HEK293 (cell line): ENCODE data around the gene FBL.

Experiments
- CTCF ChIA-PET: fragments of 350-600 bp; formaldehyde crosslinking; extraction: SDS; loops from one replicate; lab custom pipeline; 2021; ENCODE audit warnings: antibody characterized with exemption; lab: Yijun Ruan, JAX
- POLR2A ChIA-PET: fragments of 300-600 bp; formaldehyde crosslinking; extraction: SDS; loops from one replicate; lab custom pipeline; 2020; ENCODE audit warnings: antibody characterized with exemption, inconsistent platforms; lab: Yijun Ruan, JAX
- H3K27ac ChIP-seq: fragments of 200-500 bp; sonication (Bioruptor generic); 2 replicates; pipeline ENCODE4 v1.5.1; 2014; ENCODE audit warnings: low read depth, low read length, control low read depth, inconsistent platforms; ENCODE audit errors: extremely low read depth
- H3K36me3 ChIP-seq, 2 experiments: fragments of 200-500 bp in 1 of 2; sonication (Bioruptor generic) in 1 of 2; 1 replicate in 1 of 2; 2 replicates in 1 of 2; pipeline ENCODE4 v1.5.1; 2014 to 2017; ENCODE audit warnings: inconsistent platforms in 2 of 2, low read length in 2 of 2; ENCODE audit not compliant: control insufficient read depth in 2 of 2, insufficient read depth in 1 of 2
- H3K4me1 ChIP-seq: fragments of 200-500 bp; sonication (Bioruptor generic); 2 replicates; pipeline ENCODE4 v1.5.1; 2014; ENCODE audit warnings: mild to moderate bottlenecking, low read length, inconsistent platforms; ENCODE audit not compliant: control insufficient read depth, insufficient read depth
- H3K4me3 ChIP-seq: 2 replicates; pipeline ENCODE4 v1.5.1; 2011; ENCODE audit warnings: low read depth, mild to moderate bottlenecking, control low read depth, low read length, moderate library complexity
- H3K9me3 ChIP-seq: fragments of 200-500 bp; sonication (Bioruptor generic); 2 replicates; pipeline ENCODE4 v1.5.1; 2014; ENCODE audit warnings: low read depth, low read length, inconsistent platforms; ENCODE audit not compliant: control insufficient read depth, insufficient read depth
- EGR2 ChIP-seq: fragments of 450-650 bp; formaldehyde crosslinking; IDR thresholded peaks from 2 replicates; pipeline ENCODE4 v1.5.1; 2016; ENCODE audit warnings: low read depth, missing biosample characterization, missing genetic modification characterization
- ELK4 ChIP-seq: IDR thresholded peaks from 2 replicates; pipeline ENCODE4 v1.6.1; 2011; ENCODE audit warnings: mild to moderate bottlenecking, low read depth, low read length, borderline replicate concordance
- REPIN1 ChIP-seq: fragments of 450-650 bp; formaldehyde crosslinking; IDR thresholded peaks from 2 replicates; pipeline ENCODE4 v1.5.1; 2017; ENCODE audit warnings: missing biosample characterization, missing genetic modification characterization, low read depth
- REST ChIP-seq: fragments of 450-650 bp; formaldehyde crosslinking; IDR thresholded peaks from 2 replicates; pipeline ENCODE4 v1.5.1; 2016; ENCODE audit warnings: missing biosample characterization, missing genetic modification characterization
- SCRT1 ChIP-seq: fragments of 450-650 bp; formaldehyde crosslinking; IDR thresholded peaks from 2 replicates; pipeline ENCODE4 v1.5.1; 2016; ENCODE audit warnings: missing biosample characterization, missing genetic modification characterization, borderline replicate concordance
- SCRT2 ChIP-seq: fragments of 450-650 bp; formaldehyde crosslinking; IDR thresholded peaks from 2 replicates; pipeline ENCODE4 v1.5.1; 2016; ENCODE audit warnings: missing biosample characterization, missing genetic modification characterization
- ZNF114 ChIP-seq: fragments of 450-650 bp; formaldehyde crosslinking; IDR thresholded peaks from 2 replicates; pipeline ENCODE4 v1.5.0; 2017; ENCODE audit warnings: missing biosample characterization, missing genetic modification characterization
- ZNF18 ChIP-seq: fragments of 450-650 bp; formaldehyde crosslinking; IDR thresholded peaks from 2 replicates; pipeline ENCODE4 v1.5.1; 2016; ENCODE audit warnings: missing biosample characterization, missing genetic modification characterization
- ZNF214 ChIP-seq: fragments of 450-650 bp; formaldehyde crosslinking; IDR thresholded peaks from 2 replicates; pipeline ENCODE4 v1.5.1; 2017; ENCODE audit warnings: missing biosample characterization, mild to moderate bottlenecking, missing genetic modification characterization, borderline replicate concordance
- ZNF26 ChIP-seq: fragments of 450-650 bp; formaldehyde crosslinking; IDR thresholded peaks from 2 replicates; pipeline ENCODE4 v1.5.1; 2016; ENCODE audit warnings: missing biosample characterization, missing genetic modification characterization
- ZNF571 ChIP-seq: fragments of 450-650 bp; formaldehyde crosslinking; IDR thresholded peaks from 2 replicates; pipeline ENCODE4 v1.5.0; 2017; ENCODE audit warnings: missing biosample characterization, missing genetic modification characterization
- ZNF639 ChIP-seq: fragments of 450-650 bp; formaldehyde crosslinking; IDR thresholded peaks from 2 replicates; pipeline ENCODE4 v1.5.1; 2016; ENCODE audit warnings: missing biosample characterization, missing genetic modification characterization
- ZNF660 ChIP-seq: fragments of 450-650 bp; IDR thresholded peaks from 2 replicates; pipeline ENCODE4 v1.5.1; 2018; ENCODE audit warnings: missing biosample characterization, mild to moderate bottlenecking, missing genetic modification characterization

FBL gene

GRCh38 chr19:39852882-39853281 lies 6.7 kb upstream of the FBL start:
- POLR2A ChIA-PET, result interaction anchor here (0.7 kb wide), 1 partner anchor 70 kb away, joined by 3 read pairs; no protein-coding TSS in a partner anchor
- Histone ChIP-seq H3K27ac (no peak overlapping the region), H3K9me3 (no peaks in the 10 kb centered on the region), H3K4me3 (no peak overlapping the region), H3K36me3 (no peaks in the 10 kb centered on the region; a peak in 1 of 3 replicates), H3K4me1 (no peaks in the 10 kb centered on the region)
- TF ChIP-seq REST (tag by site-specific recombination), result no peak
- TF ChIP-seq ZNF114 (tag by site-specific recombination), result no peak
- TF ChIP-seq REPIN1 (tag by site-specific recombination), result no peak
- no peak for TF ChIP-seq ZNF571 (tag by site-specific recombination)
- no peak for TF ChIP-seq ZNF26 (tag by site-specific recombination)
- TF ChIP-seq ZNF214 (tag by site-specific recombination), result no peak
- TF ChIP-seq ELK4, result no peak
- no peak for TF ChIP-seq ZNF660 (tag by site-specific recombination)
- no peak for TF ChIP-seq ZNF18 (tag by site-specific recombination)
- TF ChIP-seq EGR2 (tag by site-specific recombination), result no peak
- CTCF ChIA-PET, result interaction anchor here (0.8 to 1.8 kb wide), 2 partner anchors 10 to 84 kb away, joined by 3 to 15 read pairs; no protein-coding TSS in a partner anchor

GRCh38 chr19:39850892-39851291 lies 4.7 kb upstream of the FBL start:
- Histone ChIP-seq H3K4me3 (no peak overlapping the region), H3K9me3 (no peaks in the 10 kb centered on the region), H3K27ac (no peak overlapping the region), H3K4me1 (peaks cover 9% of the 10 kb centered on the region), H3K36me3 (no peaks in the 10 kb centered on the region; a peak in 1 of 3 replicates)
- peak; percentile 77 for TF ChIP-seq SCRT2 (tag by site-specific recombination)
- no peak for TF ChIP-seq ZNF639 (tag by site-specific recombination)
- TF ChIP-seq SCRT1 (tag by site-specific recombination), result peak; percentile 48; the same call in 1 of the 2 replicates
- ChIA-PET CTCF (interaction anchor here (0.7 to 1.8 kb wide), 2 partner anchors 8 to 64 kb away, joined by 4 to 15 read pairs; no protein-coding TSS in a partner anchor), POLR2A (no interaction called here)
